K562 (cell line): ENCODE data around the gene CDX1. TPM values are rescaled to one million over a fixed set of nuclear protein-coding genes. Genes with fewer than 3 reads are reported as not detected.

ENCODE experiments used
- ADNP ChIP-seq: fragments of 200-800 bp; sonication (Bioruptor generic); IDR thresholded peaks from 2 replicates; pipeline ENCODE4 v1.6.1; 2016; ENCODE audit warnings: missing genetic modification characterization, missing compliant biosample characterization
- BMI1 ChIP-seq: fragments of 150-350 bp; IDR thresholded peaks from 2 replicates; pipeline ENCODE4 v1.6.1; 2014; ENCODE audit warnings: low read length
- CBX8 ChIP-seq: fragments of 200-600 bp; sonication (generic); IDR thresholded peaks from 2 replicates; pipeline ENCODE4 v1.6.1; 2012; ENCODE audit warnings: borderline replicate concordance, mixed run types, low read depth, mild to moderate bottlenecking, moderate library complexity, mixed read lengths, low read length, control low read depth, inconsistent platforms; ENCODE audit not compliant: poor library complexity, severe bottlenecking; ENCODE audit errors: extremely low read depth
- CHCHD3 ChIP-seq: fragments of 250-450 bp; sonication (Bioruptor Pico); IDR thresholded peaks from 2 replicates; pipeline ENCODE4 v2.1.2; 2022; ENCODE audit warnings: mild to moderate bottlenecking
- HEY1 ChIP-seq: fragments of 250-450 bp; sonication (Bioruptor Pico); IDR thresholded peaks from 2 replicates; pipeline ENCODE4 v1.5.0; 2020; ENCODE audit warnings: mild to moderate bottlenecking, moderate library complexity, borderline replicate concordance
- JUND ChIP-seq, 2 experiments: IDR thresholded peaks; 2 replicates in 1 of 2; 3 replicates in 1 of 2; pipeline ENCODE4 v1.6.1; 2011; ENCODE audit warnings: borderline replicate concordance in 2 of 2, low read depth in 2 of 2, low read length in 2 of 2, improper control_type of control experiment in 1 of 2, missing biosample characterization in 1 of 2, missing genetic modification characterization in 1 of 2, missing genetic modification reagents in 1 of 2
- MTA1 ChIP-seq: fragments of 450-650 bp; IDR thresholded peaks from 2 replicates; pipeline ENCODE4 v1.6.1; 2017; ENCODE audit warnings: borderline replicate concordance
- MYNN ChIP-seq, 2 experiments: sonication (generic); formaldehyde crosslinking in 1 of 2; IDR thresholded peaks; 2 replicates each; pipeline versions ENCODE4 v1.5.0 to v1.6.1; 2016 to 2020; ENCODE audit warnings: antibody characterized with exemption in 1 of 2, missing genetic modification reagents in 1 of 2
- RB1 ChIP-seq: fragments of 450-650 bp; IDR thresholded peaks from 2 replicates; pipeline ENCODE4 v1.6.1; 2017; ENCODE audit warnings: low read depth, mild to moderate bottlenecking
- RBBP5 ChIP-seq: fragments of 200-600 bp; sonication (generic); IDR thresholded peaks from 2 replicates; pipeline ENCODE4 v1.6.1; 2012; ENCODE audit warnings: borderline replicate concordance, mild to moderate bottlenecking, low read length, control low read depth, inconsistent platforms; ENCODE audit not compliant: insufficient read depth, poor library complexity, severe bottlenecking
- TAL1 ChIP-seq: fragments of 450-650 bp; IDR thresholded peaks from 2 replicates; pipeline ENCODE4 v1.6.1; 2016; ENCODE audit warnings: mild to moderate bottlenecking
- TCFL5 ChIP-seq: fragments of 250-450 bp; sonication (Bioruptor Pico); conservative IDR thresholded peaks from 2 replicates; pipeline ENCODE4 v1.6.1; 2021; ENCODE audit warnings: mild to moderate bottlenecking, moderate library complexity, matching md5 sums
- YY1 ChIP-seq, 3 experiments: IDR thresholded peaks; 2 replicates each; pipeline ENCODE4 v1.6.1; 2011; ENCODE audit warnings: low read length in 2 of 3, mild to moderate bottlenecking in 2 of 3, moderate library complexity in 2 of 3, borderline replicate concordance in 1 of 3, control low read depth in 1 of 3, low read depth in 1 of 3; ENCODE audit not compliant: insufficient read depth in 3 of 3, insufficient replicate concordance in 2 of 3, control insufficient read depth in 1 of 3, insufficient read length in 1 of 3; ENCODE audit errors: extremely low read depth in 1 of 3
- ZC3H4 ChIP-seq: sonication (generic); formaldehyde crosslinking; IDR thresholded peaks from 2 replicates; pipeline ENCODE4 v1.9.0; 2021; ENCODE audit warnings: missing genetic modification reagents, borderline replicate concordance
- polyA plus RNA-seq, 8 experiments: library from polyadenylated mRNA; depleted of rRNA in 4 of 8; stranded (reverse) in 5 of 8; unstranded in 3 of 8; fragments of >200 nt; fragmentation: Nextera tagmentation in 2 of 8; fragmentation: Illumina TruSeq in 1 of 8; extraction: Ambion mirVana in 2 of 8; extraction: Trizol in 1 of 8; gene quantifications; 2 replicates each; pipeline versions ENCODE4 v1.2.1 to v1.2.3, GENCODE V29; 2011 to 2014; ENCODE audit warnings: inconsistent platforms in 1 of 8, missing spikeins in 1 of 8
- total RNA-seq, 7 experiments: library from RNA; depleted of rRNA in 6 of 7; stranded (reverse); fragments of >200 nt in 6 of 7; fragmentation: Illumina TruSeq in 2 of 7; extraction: Trizol in 2 of 7; gene quantifications; 2 replicates each; pipeline versions ENCODE4 v1.2.1 to v1.2.3, GENCODE V29; 2011 to 2021; ENCODE audit warnings: low replicate concordance in 1 of 7
- TF ChIP-seq, protein P1 (sequence below): fragments of 450-650 bp; IDR thresholded peaks from 2 replicates; pipeline ENCODE4 v1.6.1; 2017; ENCODE audit warnings: mild to moderate bottlenecking, moderate library complexity
- TF ChIP-seq, protein P2 (sequence below), 3 experiments: fragments of 200-800 bp in 1 of 3; sonication (Bioruptor generic) in 1 of 3; sonication (generic) in 1 of 3; formaldehyde crosslinking in 1 of 3; IDR thresholded peaks; 2 replicates each; pipeline versions ENCODE4 v1.6.1 to v1.8.0; 2016 to 2022; ENCODE audit warnings: mild to moderate bottlenecking in 2 of 3, missing compliant biosample characterization in 2 of 3, missing genetic modification characterization in 2 of 3, missing genetic modification reagents in 1 of 3
- TF ChIP-seq, protein P3 (sequence below): fragments of 250-450 bp; sonication (Bioruptor Pico); IDR thresholded peaks from 2 replicates; pipeline ENCODE4 v1.8.0; 2021; ENCODE audit warnings: moderate library complexity, mild to moderate bottlenecking, inconsistent platforms
- TF ChIP-seq, protein P4 (sequence below), 3 experiments: IDR thresholded peaks in 2 of 3; conservative IDR thresholded peaks in 1 of 3; 2 replicates each; pipeline ENCODE4 v1.5.1; 2011 to 2012; ENCODE audit warnings: low read length in 3 of 3, mild to moderate bottlenecking in 3 of 3, control low read depth in 2 of 3, improper control_type of control experiment in 1 of 3, inconsistent platforms in 1 of 3, low read depth in 1 of 3, mixed read lengths in 1 of 3, moderate library complexity in 1 of 3; ENCODE audit not compliant: insufficient read depth in 2 of 3

The CDX1 gene
- total and polyA plus RNA-seq, 9 of the 15 experiments (the other 6 are each of a cell fraction or from before 2014, with no cell fraction given), result 0.06 to 0.16 TPM; not detected in 7

DNA sequence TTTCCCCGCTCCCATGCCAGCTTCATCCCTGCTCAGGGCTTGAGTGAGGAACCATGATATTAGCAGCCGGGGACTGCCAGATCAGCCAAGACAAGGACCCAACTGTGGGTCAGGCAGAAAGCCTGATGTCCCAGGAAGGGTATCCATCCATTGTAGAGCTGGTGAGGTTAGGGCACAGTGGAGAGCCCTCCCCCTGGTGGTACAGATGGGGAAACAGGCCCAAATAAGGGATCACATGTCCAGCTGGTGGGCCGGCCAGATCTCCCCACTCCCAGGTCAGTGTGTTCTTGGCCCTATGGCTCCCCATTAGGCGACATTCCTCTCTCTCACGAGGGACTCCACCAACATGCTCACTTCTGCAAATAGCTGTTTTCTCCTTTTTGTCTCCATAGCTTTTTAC, 9.0 kb downstream of the CDX1 start (continued):
- TF ChIP-seq, protein P1, sequence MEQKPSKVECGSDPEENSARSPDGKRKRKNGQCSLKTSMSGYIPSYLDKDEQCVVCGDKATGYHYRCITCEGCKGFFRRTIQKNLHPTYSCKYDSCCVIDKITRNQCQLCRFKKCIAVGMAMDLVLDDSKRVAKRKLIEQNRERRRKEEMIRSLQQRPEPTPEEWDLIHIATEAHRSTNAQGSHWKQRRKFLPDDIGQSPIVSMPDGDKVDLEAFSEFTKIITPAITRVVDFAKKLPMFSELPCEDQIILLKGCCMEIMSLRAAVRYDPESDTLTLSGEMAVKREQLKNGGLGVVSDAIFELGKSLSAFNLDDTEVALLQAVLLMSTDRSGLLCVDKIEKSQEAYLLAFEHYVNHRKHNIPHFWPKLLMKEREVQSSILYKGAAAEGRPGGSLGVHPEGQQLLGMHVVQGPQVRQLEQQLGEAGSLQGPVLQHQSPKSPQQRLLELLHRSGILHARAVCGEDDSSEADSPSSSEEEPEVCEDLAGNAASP, result no peak
- TF ChIP-seq ADNP (no peak), TAL1 (no peak), TCFL5 (CRISPR knock-in tag) (no peak), MTA1 (no peak), YY1 (IDR thresholded peaks at IDR 0.05; ENCODE audit: borderline replicate concordance in 1 of 3, control insufficient read depth in 1 of 3, extremely low read depth in 1 of 3, insufficient read depth in 3 of 3, insufficient read length in 1 of 3, insufficient replicate concordance in 2 of 3, low read depth in 1 of 3, low read length in 2 of 3) (peak in 1 of 3 experiments; percentile 40), CHCHD3 (CRISPR knock-in tag) (no peak), ZC3H4 (CRISPR knock-in tag) (no peak), JUND (IDR thresholded peaks at IDR 0.05; ENCODE audit: borderline replicate concordance, low read depth, low read length) (no peak), JUND (tag; IDR thresholded peaks at IDR 0.05; ENCODE audit: borderline replicate concordance, low read depth, low read length) (no peak; the same call in 2 of the 3 replicates), HEY1 (CRISPR knock-in tag) (no peak), RBBP5 (no peak), RB1 (no peak), BMI1 (no peak), MYNN (IDR thresholded peaks at IDR 0.05) (no peak), MYNN (CRISPR knock-in tag; IDR thresholded peaks at IDR 0.05) (no peak), CBX8 (no peak)
- TF ChIP-seq, protein P2, sequence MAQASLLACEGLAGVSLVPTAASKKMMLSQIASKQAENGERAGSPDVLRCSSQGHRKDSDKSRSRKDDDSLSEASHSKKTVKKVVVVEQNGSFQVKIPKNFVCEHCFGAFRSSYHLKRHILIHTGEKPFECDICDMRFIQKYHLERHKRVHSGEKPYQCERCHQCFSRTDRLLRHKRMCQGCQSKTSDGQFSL (CRISPR knock-in tag; IDR thresholded peaks at IDR 0.05), result no peak
- TF ChIP-seq, protein P2 (tag; IDR thresholded peaks at IDR 0.05), result no peak
- TF ChIP-seq, protein P3, sequence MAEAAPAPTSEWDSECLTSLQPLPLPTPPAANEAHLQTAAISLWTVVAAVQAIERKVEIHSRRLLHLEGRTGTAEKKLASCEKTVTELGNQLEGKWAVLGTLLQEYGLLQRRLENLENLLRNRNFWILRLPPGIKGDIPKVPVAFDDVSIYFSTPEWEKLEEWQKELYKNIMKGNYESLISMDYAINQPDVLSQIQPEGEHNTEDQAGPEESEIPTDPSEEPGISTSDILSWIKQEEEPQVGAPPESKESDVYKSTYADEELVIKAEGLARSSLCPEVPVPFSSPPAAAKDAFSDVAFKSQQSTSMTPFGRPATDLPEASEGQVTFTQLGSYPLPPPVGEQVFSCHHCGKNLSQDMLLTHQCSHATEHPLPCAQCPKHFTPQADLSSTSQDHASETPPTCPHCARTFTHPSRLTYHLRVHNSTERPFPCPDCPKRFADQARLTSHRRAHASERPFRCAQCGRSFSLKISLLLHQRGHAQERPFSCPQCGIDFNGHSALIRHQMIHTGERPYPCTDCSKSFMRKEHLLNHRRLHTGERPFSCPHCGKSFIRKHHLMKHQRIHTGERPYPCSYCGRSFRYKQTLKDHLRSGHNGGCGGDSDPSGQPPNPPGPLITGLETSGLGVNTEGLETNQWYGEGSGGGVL, result no peak
- TF ChIP-seq, protein P4, sequence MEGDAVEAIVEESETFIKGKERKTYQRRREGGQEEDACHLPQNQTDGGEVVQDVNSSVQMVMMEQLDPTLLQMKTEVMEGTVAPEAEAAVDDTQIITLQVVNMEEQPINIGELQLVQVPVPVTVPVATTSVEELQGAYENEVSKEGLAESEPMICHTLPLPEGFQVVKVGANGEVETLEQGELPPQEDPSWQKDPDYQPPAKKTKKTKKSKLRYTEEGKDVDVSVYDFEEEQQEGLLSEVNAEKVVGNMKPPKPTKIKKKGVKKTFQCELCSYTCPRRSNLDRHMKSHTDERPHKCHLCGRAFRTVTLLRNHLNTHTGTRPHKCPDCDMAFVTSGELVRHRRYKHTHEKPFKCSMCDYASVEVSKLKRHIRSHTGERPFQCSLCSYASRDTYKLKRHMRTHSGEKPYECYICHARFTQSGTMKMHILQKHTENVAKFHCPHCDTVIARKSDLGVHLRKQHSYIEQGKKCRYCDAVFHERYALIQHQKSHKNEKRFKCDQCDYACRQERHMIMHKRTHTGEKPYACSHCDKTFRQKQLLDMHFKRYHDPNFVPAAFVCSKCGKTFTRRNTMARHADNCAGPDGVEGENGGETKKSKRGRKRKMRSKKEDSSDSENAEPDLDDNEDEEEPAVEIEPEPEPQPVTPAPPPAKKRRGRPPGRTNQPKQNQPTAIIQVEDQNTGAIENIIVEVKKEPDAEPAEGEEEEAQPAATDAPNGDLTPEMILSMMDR (IDR thresholded peaks at IDR 0.05 in 2 of 3, conservative IDR thresholded peaks at IDR 0.05 in 1 of 3; ENCODE audit: insufficient read depth in 2 of 3, low read depth in 1 of 3, low read length in 3 of 3), result peak; percentile 70 to 75 (median 72)
